Naive thymus-derived CD8-positive, alpha-beta T cell (primary cell): Measurements from ENCODE around the gene SRRM4. TPM values are rescaled to one million over a fixed set of nuclear protein-coding genes. Genes with fewer than 3 reads are reported as not detected.
"Not testable (repeated sequence)": the region's sequence is repeated elsewhere in the genome, so short reads cannot be mapped to it uniquely, and the experiment has no call there.

Experiments
- ATAC-seq, 2 donors: fragments of 150-1000 bp; cut with Tn5 transposase in 1 of 2; sonication (Bioruptor Pico), chemical (Tn5 transposase) in 1 of 2; 1 replicate in 1 of 2; 2 replicates in 1 of 2; pipeline ENCODE4 v1.10.0; 2021; ENCODE audit warnings: mild to moderate bottlenecking in 2 of 2, moderate library complexity in 2 of 2
- POLR2A ChIA-PET: fragments of 350-600 bp; sonication (Branson Sonifier 250); formaldehyde crosslinking; loops from one replicate; lab custom pipeline; 2021; ENCODE audit warnings: antibody characterized with exemption; lab: Charles Lee
- DNase-seq, 10 donors: peaks; one replicate each; pipeline versions ENCODE4 v3.0.0 to v3.0.0-alpha.2; 2020 to 2022
- H3K27ac Mint-ChIP-seq, 10 donors: one replicate each; pipeline ENCODE4 v1.8.0; 2020 to 2022; ENCODE audit warnings: mild to moderate bottlenecking in 10 of 10, mixed read lengths in 10 of 10, moderate library complexity in 4 of 10, inconsistent platforms in 1 of 10
- H3K27me3 Mint-ChIP-seq, 5 donors: one replicate each; pipeline ENCODE4 v1.8.0; 2021 to 2022; ENCODE audit warnings: mixed read lengths in 5 of 5
- H3K36me3 Mint-ChIP-seq, 3 donors: one replicate each; pipeline ENCODE4 v1.8.0; 2020 to 2022; ENCODE audit warnings: mixed read lengths in 3 of 3, mild to moderate bottlenecking in 2 of 3, inconsistent platforms in 1 of 3
- H3K4me1 Mint-ChIP-seq, 4 donors: one replicate each; pipeline ENCODE4 v1.8.0; 2021 to 2022; ENCODE audit warnings: mixed read lengths in 4 of 4
- H3K4me3 Mint-ChIP-seq, 10 donors: one replicate each; pipeline ENCODE4 v1.8.0; 2020 to 2022; ENCODE audit warnings: mild to moderate bottlenecking in 10 of 10, mixed read lengths in 10 of 10, moderate library complexity in 6 of 10, inconsistent platforms in 1 of 10
- H3K9me3 Mint-ChIP-seq, 9 donors: one replicate each; pipeline ENCODE4 v1.8.0; 2020 to 2022; ENCODE audit warnings: mixed read lengths in 9 of 9, mild to moderate bottlenecking in 3 of 9, inconsistent platforms in 1 of 9, moderate library complexity in 1 of 9
- polyA plus RNA-seq, 3 donors: library from polyadenylated mRNA; unstranded; fragments of 300-500 nt; fragmentation: Illumina TruSeq; gene quantifications; one replicate each; pipeline ENCODE4 v1.2.3, GENCODE V29; 2021
- total RNA-seq, 8 experiments: library from RNA in 2 of 8; stranded (reverse) in 2 of 8; gene quantifications; one replicate each; pipeline ENCODE4 v1.2.3 and lab custom pipeline; 2021 to 2026

Gene SRRM4
- total and polyA plus RNA-seq, 5 experiments from 2014 or later: not detected

DNA sequence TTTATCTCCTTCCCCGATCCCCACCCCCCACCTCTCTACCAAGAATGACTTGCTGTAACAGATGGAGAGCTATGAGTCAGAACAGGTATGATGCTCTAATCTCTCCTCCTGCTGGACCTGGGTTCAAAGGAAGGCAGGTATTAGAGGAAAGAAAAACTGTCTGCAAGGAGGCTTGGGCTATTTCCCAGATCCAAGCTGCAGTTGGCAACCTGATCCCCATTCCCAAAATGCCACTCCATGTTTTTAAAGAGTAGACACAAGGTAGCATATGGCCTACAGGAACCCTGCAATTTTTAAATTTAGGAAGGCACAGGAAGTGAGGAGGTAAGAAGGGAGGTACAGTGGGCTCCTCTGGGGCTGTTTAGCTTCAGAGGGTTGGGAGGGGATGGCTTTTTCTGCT, 33.0 kb downstream of the SRRM4 start:
- no peak for DNase-seq
- POLR2A ChIA-PET: no interaction called here
- no peak overlapping the region for H3K27ac Mint-ChIP-seq
- H3K9me3 Mint-ChIP-seq: peaks cover 9 to 30% (median 21%) of the 10 kb centered on the region in 9 donors
- no peaks in the 10 kb centered on the region for H3K4me1 Mint-ChIP-seq
- ATAC-seq: no peak
- H3K4me3 Mint-ChIP-seq: no peak overlapping the region
- peaks cover 0 to 29% (median 0%) of the 10 kb centered on the region in 3 donors for H3K36me3 Mint-ChIP-seq
- peaks cover 18 to 37% (median 28%) of the 10 kb centered on the region in 5 donors for H3K27me3 Mint-ChIP-seq

DNA sequence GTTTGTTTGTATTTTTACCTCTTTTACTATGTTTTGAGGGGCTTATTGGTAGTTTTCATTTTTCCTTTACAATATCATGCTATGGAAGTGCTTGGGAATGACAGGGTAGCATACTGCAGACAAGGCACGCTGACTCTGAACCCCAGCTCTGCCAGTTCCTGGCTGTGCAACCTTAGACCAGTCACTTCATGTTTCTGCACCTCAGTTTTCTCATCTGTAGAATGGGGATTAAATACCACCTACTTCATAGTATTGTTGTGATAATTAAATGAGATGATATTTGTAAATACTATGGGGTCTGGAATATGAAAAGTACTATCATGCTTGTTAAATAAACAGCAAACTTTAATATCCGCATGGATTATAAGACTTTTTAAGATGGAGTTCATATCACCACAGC, 35.4 kb downstream of the SRRM4 start:
- peaks cover 14 to 40% (median 32%) of the 10 kb centered on the region in 5 donors for H3K27me3 Mint-ChIP-seq
- ATAC-seq (no peak), DNase-seq (no peak)
- H3K27ac Mint-ChIP-seq: no peak overlapping the region
- POLR2A ChIA-PET: no interaction called here
- H3K4me3 Mint-ChIP-seq: no peak overlapping the region
- H3K4me1 Mint-ChIP-seq: no peaks in the 10 kb centered on the region
- H3K36me3 Mint-ChIP-seq: peaks cover 0 to 24% (median 0%) of the 10 kb centered on the region in 3 donors
- H3K9me3 Mint-ChIP-seq: peaks cover 8 to 29% (median 19%) of the 10 kb centered on the region in 9 donors

DNA sequence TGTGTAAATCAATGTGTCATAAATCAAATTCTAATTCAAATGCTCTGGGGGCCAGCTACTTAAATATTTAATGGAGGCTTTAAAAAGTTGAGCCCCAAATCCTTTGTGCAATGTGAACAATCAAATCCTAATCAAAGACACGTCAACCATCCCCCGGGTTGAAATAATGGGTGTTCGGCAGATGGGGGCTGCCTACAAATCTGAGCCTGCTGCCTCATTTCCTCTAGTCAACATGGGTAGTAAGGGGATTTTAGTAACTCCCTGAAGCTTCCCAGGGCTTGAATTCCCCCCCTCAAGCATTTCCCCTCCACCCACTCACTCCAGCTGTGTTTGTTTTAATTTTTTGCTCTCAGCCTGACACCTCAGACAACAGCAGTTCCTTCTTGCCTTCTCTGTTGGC, 37.8 kb downstream of the SRRM4 start:
- Mint-ChIP-seq H3K27me3 (peaks cover 8 to 38% (median 30%) of the 10 kb centered on the region in 5 donors), H3K27ac (no peak overlapping the region), H3K36me3 (peaks cover 0 to 17% (median 0%) of the 10 kb centered on the region in 3 donors), H3K4me1 (no peaks in the 10 kb centered on the region), H3K9me3 (peaks cover 6 to 21% (median 16%) of the 10 kb centered on the region in 9 donors), H3K4me3 (no peak overlapping the region)
- ATAC-seq (no peak), DNase-seq (no peak)
- POLR2A ChIA-PET: no interaction called here

DNA sequence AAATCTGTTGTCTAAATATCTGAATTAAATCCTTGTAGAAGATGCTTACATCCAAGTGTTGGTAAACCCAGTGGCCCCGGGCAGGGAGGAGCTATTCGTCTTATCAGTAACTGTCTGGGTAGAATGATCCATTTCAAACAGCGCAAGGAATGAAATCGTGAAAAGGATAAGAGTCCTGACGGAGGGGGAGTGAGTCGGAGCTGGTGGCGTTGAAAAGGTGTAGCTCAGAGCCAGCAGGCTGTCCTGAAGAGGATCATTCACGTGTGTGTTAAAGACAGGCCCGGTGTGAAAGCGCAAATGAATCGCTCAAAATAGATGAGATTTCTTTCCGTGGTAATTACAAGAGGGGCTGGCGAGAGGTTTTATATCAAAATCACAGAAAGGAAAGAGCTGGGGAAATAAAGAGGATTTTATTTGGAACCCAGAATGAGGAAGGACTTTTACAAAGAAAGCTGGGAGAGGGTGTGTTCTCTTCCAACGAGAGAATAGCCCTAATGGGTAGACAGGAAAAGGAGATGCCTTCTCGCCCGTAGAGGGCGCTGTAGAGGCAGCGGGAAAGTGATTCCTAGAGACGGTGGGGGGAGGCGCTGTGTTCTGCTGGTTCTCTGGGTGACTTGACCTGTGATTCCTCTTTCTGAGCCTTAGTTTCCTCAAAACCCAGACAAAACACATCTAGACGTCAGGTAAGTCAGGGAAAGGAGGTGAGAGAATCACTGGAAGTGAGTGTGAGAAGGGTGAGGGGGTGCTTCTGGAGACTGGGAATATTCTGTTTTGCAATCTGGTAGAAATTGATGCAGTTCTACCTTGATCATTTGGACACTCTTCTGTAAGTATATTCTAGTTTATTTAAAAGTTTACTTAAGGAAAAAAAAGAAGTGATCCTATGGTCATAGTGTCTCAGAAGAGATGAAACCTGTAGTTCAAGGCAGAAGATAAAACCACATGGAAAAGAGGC, 39.3 kb downstream of the SRRM4 start:
- Mint-ChIP-seq H3K4me3 (no peak overlapping the region), H3K27me3 (peaks cover 8 to 53% (median 29%) of the 10 kb centered on the region in 5 donors), H3K36me3 (peaks cover 0 to 12% (median 0%) of the 10 kb centered on the region in 3 donors), H3K27ac (peak overlapping the region in 1 of 10 donors; percentile 19), H3K9me3 (peaks cover 6 to 28% (median 14%) of the 10 kb centered on the region in 9 donors), H3K4me1 (no peaks in the 10 kb centered on the region)
- no peak for DNase-seq
- no peak for ATAC-seq
- POLR2A ChIA-PET: no interaction called here

DNA sequence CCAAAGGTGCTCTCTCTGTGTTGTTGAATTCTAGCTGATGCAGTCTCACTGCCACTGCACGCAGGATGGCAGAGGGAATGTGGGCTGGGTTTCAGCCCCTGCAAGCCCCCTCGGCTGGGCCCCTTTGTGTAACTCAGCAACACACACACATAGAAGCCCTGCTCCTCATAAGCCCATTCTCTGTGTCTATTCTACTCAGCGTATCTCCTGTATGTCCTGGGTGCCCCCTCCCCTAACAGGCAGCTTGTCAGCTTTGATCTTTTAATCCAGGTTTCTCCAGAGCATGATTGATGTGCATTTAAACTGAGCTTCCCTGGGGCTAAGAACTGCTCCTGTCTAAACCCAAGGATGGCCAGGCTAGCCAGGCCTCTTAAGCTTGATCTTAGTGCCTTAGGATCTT, 43.0 kb downstream of the SRRM4 start:
- no peak overlapping the region for H3K4me3 Mint-ChIP-seq
- H3K27ac Mint-ChIP-seq: no peak overlapping the region
- POLR2A ChIA-PET: no interaction called here
- H3K27me3 Mint-ChIP-seq: peaks cover 2 to 44% (median 17%) of the 10 kb centered on the region in 5 donors
- ATAC-seq (no peak), DNase-seq (no peak)
- H3K36me3 Mint-ChIP-seq: peaks cover 0 to 12% (median 0%) of the 10 kb centered on the region in 3 donors
- no peaks in the 10 kb centered on the region for H3K4me1 Mint-ChIP-seq
- H3K9me3 Mint-ChIP-seq: peaks cover 4 to 28% (median 11%) of the 10 kb centered on the region in 9 donors

- Mint-ChIP-seq H3K4me1 (no peaks in the 10 kb centered on the region), H3K27ac (no peak overlapping the region), H3K9me3 (peaks cover 0 to 24% (median 7%) of the 10 kb centered on the region in 9 donors), H3K27me3 (peaks cover 0 to 34% (median 6%) of the 10 kb centered on the region in 5 donors), H3K36me3 (peaks cover 0 to 6% (median 0%) of the 10 kb centered on the region in 3 donors), H3K4me3 (no peak overlapping the region)
- POLR2A ChIA-PET: no interaction called here
- no peak for DNase-seq
- ATAC-seq: no peak
Measured at GRCh38 chr12:119025786-119026185, 44.4 kb downstream of the SRRM4 start.

GRCh38 chr12:119033332-119033731, 52.0 kb downstream of the SRRM4 start:
- ATAC-seq, H3K4me1 Mint-ChIP-seq, H3K36me3 Mint-ChIP-seq, H3K27ac Mint-ChIP-seq, H3K4me3 Mint-ChIP-seq, POLR2A ChIA-PET, DNase-seq: not testable (repeated sequence)
- Mint-ChIP-seq H3K27me3 (peaks cover 2 to 24% (median 3%) of the 10 kb centered on the region in 5 donors), H3K9me3 (peaks cover 0 to 12% (median 0%) of the 10 kb centered on the region in 9 donors)

- Mint-ChIP-seq H3K36me3 (no peaks in the 10 kb centered on the region), H3K27ac (no peak overlapping the region), H3K4me3 (no peak overlapping the region), H3K9me3 (peaks cover 0 to 6% (median 0%) of the 10 kb centered on the region in 9 donors), H3K27me3 (peaks cover 2 to 20% (median 7%) of the 10 kb centered on the region in 5 donors), H3K4me1 (no peaks in the 10 kb centered on the region)
- ATAC-seq (no peak), DNase-seq (no peak)
- POLR2A ChIA-PET: no interaction called here
Measured at GRCh38 chr12:119036878-119037825, 55.8 kb downstream of the SRRM4 start.

DNA sequence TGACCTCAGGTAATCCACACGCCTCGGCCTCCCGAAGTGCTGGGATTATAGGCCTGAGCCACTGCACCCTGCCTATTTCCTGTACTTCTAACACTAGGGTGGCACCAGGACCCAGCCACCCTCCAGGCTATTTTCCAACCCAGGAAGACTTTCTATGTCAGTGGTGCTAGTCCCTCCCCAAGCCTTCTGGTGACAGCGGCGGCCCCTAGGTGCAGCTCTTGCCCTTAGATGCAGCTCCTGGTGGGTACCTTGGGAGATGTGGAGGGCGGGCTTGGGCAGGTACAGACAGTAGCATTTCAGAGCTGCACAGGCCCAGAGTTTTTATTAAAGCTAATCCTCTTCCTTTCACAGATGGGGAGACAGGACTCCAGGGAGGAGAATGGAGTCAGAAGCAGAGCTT, 62.8 kb downstream of the SRRM4 start:
- POLR2A ChIA-PET: no interaction called here
- Mint-ChIP-seq H3K4me3 (peak overlapping the region in 1 of 10 donors; percentile 38), H3K9me3 (peaks cover 0 to 12% (median 6%) of the 10 kb centered on the region in 9 donors), H3K36me3 (peaks cover 0 to 4% (median 0%) of the 10 kb centered on the region in 3 donors), H3K27me3 (peaks cover 1 to 19% (median 6%) of the 10 kb centered on the region in 5 donors), H3K4me1 (peaks cover 0 to 1% (median 0%) of the 10 kb centered on the region in 4 donors), H3K27ac (no peak overlapping the region)
- ATAC-seq (no peak), DNase-seq (no peak)

DNA sequence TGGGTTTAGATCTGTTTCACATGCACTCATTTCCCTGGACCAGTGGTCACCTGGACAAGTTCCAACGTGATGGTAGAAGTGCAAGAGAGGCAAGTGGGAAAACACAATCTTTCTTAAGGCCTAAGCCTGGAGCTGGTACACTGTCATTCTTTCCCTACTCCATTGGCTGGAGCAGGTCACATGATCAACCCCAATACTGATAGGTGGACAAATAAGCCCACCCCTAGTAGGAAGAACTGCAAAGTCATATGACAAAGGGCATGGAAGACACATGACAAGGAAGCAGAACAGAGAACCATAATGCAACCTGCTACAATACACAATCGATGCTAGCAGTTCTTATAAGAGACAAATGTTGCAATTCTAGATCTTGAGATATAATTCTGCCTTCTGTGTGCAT, 66.3 kb downstream of the SRRM4 start:
- DNase-seq (no peak), ATAC-seq (no peak)
- POLR2A ChIA-PET: no interaction called here
- H3K9me3 Mint-ChIP-seq: peaks cover 0 to 19% (median 8%) of the 10 kb centered on the region in 9 donors
- H3K27ac Mint-ChIP-seq: no peak overlapping the region
- H3K27me3 Mint-ChIP-seq: peaks cover 0 to 7% (median 2%) of the 10 kb centered on the region in 5 donors
- H3K4me3 Mint-ChIP-seq: no peak overlapping the region
- H3K4me1 Mint-ChIP-seq: peaks cover 0 to 1% (median 0%) of the 10 kb centered on the region in 4 donors
- peaks cover 0 to 6% (median 0%) of the 10 kb centered on the region in 3 donors for H3K36me3 Mint-ChIP-seq

DNA sequence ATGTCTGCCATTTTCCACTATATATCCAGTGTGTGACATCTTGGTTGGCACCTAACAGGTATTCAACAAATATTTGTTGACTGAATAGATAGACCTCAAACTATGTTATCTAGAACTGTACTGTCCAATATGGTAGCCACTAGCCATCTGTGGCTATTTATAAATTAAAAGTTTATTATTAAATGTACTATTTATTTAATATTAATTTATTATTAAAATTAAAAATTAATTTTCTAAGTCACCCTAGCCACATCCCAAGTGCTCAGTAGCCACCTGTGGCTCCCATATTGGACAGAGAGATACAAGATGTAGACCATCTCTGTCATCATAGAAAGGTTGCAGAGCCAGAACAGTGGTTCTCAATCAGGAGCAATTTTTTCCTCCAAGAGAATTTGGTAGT, 69.3 kb downstream of the SRRM4 start:
- Mint-ChIP-seq H3K36me3 (peaks cover 0 to 6% (median 0%) of the 10 kb centered on the region in 3 donors), H3K4me3 (no peak overlapping the region), H3K9me3 (peaks cover 0 to 23% (median 9%) of the 10 kb centered on the region in 9 donors), H3K4me1 (peaks cover 0 to 1% (median 0%) of the 10 kb centered on the region in 4 donors), H3K27me3 (peaks cover 0 to 2% (median 0%) of the 10 kb centered on the region in 5 donors), H3K27ac (no peak overlapping the region)
- ATAC-seq: no peak
- POLR2A ChIA-PET: no interaction called here
- no peak for DNase-seq

- no peak for DNase-seq
- Mint-ChIP-seq H3K36me3 (peaks cover 0 to 8% (median under 1%) of the 10 kb centered on the region in 3 donors), H3K27ac (no peak overlapping the region), H3K4me3 (no peak overlapping the region), H3K27me3 (peaks cover 0 to 4% (median 0%) of the 10 kb centered on the region in 5 donors), H3K4me1 (peaks cover 0 to 1% (median 0%) of the 10 kb centered on the region in 4 donors), H3K9me3 (peaks cover 0 to 19% (median 9%) of the 10 kb centered on the region in 9 donors)
- no peak for ATAC-seq
- POLR2A ChIA-PET: no interaction called here
Measured at GRCh38 chr12:119051474-119051873, 70.1 kb downstream of the SRRM4 start.
